IPS-18a (cell line): Measurements from ENCODE around the gene NDUFA3.

ENCODE experiments used
- H3K27ac ChIP-seq: one replicate; pipeline ENCODE4 v1.5.1; 2013; ENCODE audit warnings: low read length
- H3K27me3 ChIP-seq: one replicate; pipeline ENCODE4 v1.6.1; 2013; ENCODE audit warnings: mild to moderate bottlenecking, low read length; ENCODE audit not compliant: control insufficient read depth, insufficient read depth
- H3K36me3 ChIP-seq: one replicate; pipeline ENCODE4 v1.6.1; 2013; ENCODE audit warnings: low read depth, low read length; ENCODE audit not compliant: control insufficient read depth
- H3K4me1 ChIP-seq: one replicate; pipeline ENCODE4 v1.6.1; 2013; ENCODE audit warnings: low read depth, low read length; ENCODE audit not compliant: control insufficient read depth
- H3K4me3 ChIP-seq: one replicate; pipeline ENCODE4 v1.5.1; 2013; ENCODE audit warnings: low read length
- H3K9ac ChIP-seq: one replicate; pipeline ENCODE4 v1.6.1; 2013; ENCODE audit warnings: mild to moderate bottlenecking, low read length, moderate library complexity
- H3K9me3 ChIP-seq: one replicate; pipeline ENCODE4 v1.6.1; 2013; ENCODE audit warnings: low read depth, low read length; ENCODE audit not compliant: control insufficient read depth

NDUFA3 gene

GRCh38 chr19:54147676-54148075, 45.0 kb downstream of the NDUFA3 start:
- Histone ChIP-seq H3K27ac (no peak overlapping the region), H3K9me3 (no peaks in the 10 kb centered on the region), H3K36me3 (peaks cover 92% of the 10 kb centered on the region), H3K9ac (no peak overlapping the region), H3K4me1 (no peaks in the 10 kb centered on the region), H3K4me3 (no peak overlapping the region), H3K27me3 (no peaks in the 10 kb centered on the region)

- no peaks in the 10 kb centered on the region for H3K4me1 ChIP-seq
- H3K4me3 ChIP-seq, result no peak overlapping the region
- peaks cover 92% of the 10 kb centered on the region for H3K36me3 ChIP-seq
- H3K9ac ChIP-seq, result no peak overlapping the region
- no peaks in the 10 kb centered on the region for H3K9me3 ChIP-seq
- H3K27me3 ChIP-seq, result no peaks in the 10 kb centered on the region
- H3K27ac ChIP-seq, result no peak overlapping the region
These were observed 45.5 kb downstream of the NDUFA3 start for GRCh38 chr19:54148158-54148557.

GRCh38 chr19:54149021-54149812, 46.6 kb downstream of the NDUFA3 start:
- Histone ChIP-seq H3K27ac (no peak overlapping the region), H3K36me3 (peaks cover 92% of the 10 kb centered on the region), H3K4me3 (no peak overlapping the region), H3K9me3 (no peaks in the 10 kb centered on the region), H3K27me3 (no peaks in the 10 kb centered on the region), H3K4me1 (no peaks in the 10 kb centered on the region), H3K9ac (no peak overlapping the region)

- Histone ChIP-seq H3K27me3 (no peaks in the 10 kb centered on the region), H3K27ac (no peak overlapping the region), H3K9me3 (no peaks in the 10 kb centered on the region), H3K36me3 (peaks cover 88% of the 10 kb centered on the region), H3K4me3 (no peak overlapping the region), H3K4me1 (no peaks in the 10 kb centered on the region), H3K9ac (no peak overlapping the region)
These were observed 48.8 kb downstream of the NDUFA3 start for GRCh38 chr19:54151362-54152035.

- H3K36me3 ChIP-seq, result peaks cover 87% of the 10 kb centered on the region
- no peaks in the 10 kb centered on the region for H3K9me3 ChIP-seq
- H3K9ac ChIP-seq, result no peak overlapping the region
- no peaks in the 10 kb centered on the region for H3K27me3 ChIP-seq
- no peak overlapping the region for H3K27ac ChIP-seq
- no peak overlapping the region for H3K4me3 ChIP-seq
- H3K4me1 ChIP-seq, result no peaks in the 10 kb centered on the region
These were observed 49.6 kb downstream of the NDUFA3 start for GRCh38 chr19:54152267-54152666.

- Histone ChIP-seq H3K9ac (no peak overlapping the region), H3K9me3 (no peaks in the 10 kb centered on the region), H3K27ac (no peak overlapping the region), H3K4me1 (no peaks in the 10 kb centered on the region), H3K4me3 (no peak overlapping the region), H3K36me3 (peaks cover 80% of the 10 kb centered on the region), H3K27me3 (no peaks in the 10 kb centered on the region)
These were observed 50.3 kb downstream of the NDUFA3 start for GRCh38 chr19:54152878-54153524.

GRCh38 chr19:54153731-54154326, 51.2 kb downstream of the NDUFA3 start:
- Histone ChIP-seq H3K4me1 (peaks cover 3% of the 10 kb centered on the region), H3K4me3 (no peak overlapping the region), H3K27me3 (no peaks in the 10 kb centered on the region), H3K9me3 (no peaks in the 10 kb centered on the region), H3K27ac (no peak overlapping the region), H3K36me3 (peaks cover 76% of the 10 kb centered on the region), H3K9ac (no peak overlapping the region)

GRCh38 chr19:54154603-54155345, 52.1 kb downstream of the NDUFA3 start:
- Histone ChIP-seq H3K4me1 (peaks cover 3% of the 10 kb centered on the region), H3K27me3 (no peaks in the 10 kb centered on the region), H3K27ac (no peak overlapping the region), H3K4me3 (no peak overlapping the region), H3K9me3 (no peaks in the 10 kb centered on the region), H3K36me3 (peaks cover 67% of the 10 kb centered on the region), H3K9ac (no peak overlapping the region)

- Histone ChIP-seq H3K27me3 (no peaks in the 10 kb centered on the region), H3K4me3 (no peak overlapping the region), H3K27ac (no peak overlapping the region), H3K9ac (no peak overlapping the region), H3K36me3 (peaks cover 58% of the 10 kb centered on the region), H3K9me3 (no peaks in the 10 kb centered on the region), H3K4me1 (peaks cover 3% of the 10 kb centered on the region)
These were observed 53.0 kb downstream of the NDUFA3 start for GRCh38 chr19:54155694-54156093.

GRCh38 chr19:54156490-54156889, 53.8 kb downstream of the NDUFA3 start:
- Histone ChIP-seq H3K9ac (no peak overlapping the region), H3K27ac (no peak overlapping the region), H3K9me3 (no peaks in the 10 kb centered on the region), H3K4me1 (peaks cover 3% of the 10 kb centered on the region), H3K27me3 (no peaks in the 10 kb centered on the region), H3K4me3 (no peak overlapping the region), H3K36me3 (peaks cover 52% of the 10 kb centered on the region)

GRCh38 chr19:54156953-54157352, 54.3 kb downstream of the NDUFA3 start:
- H3K9ac ChIP-seq, result no peak overlapping the region
- no peak overlapping the region for H3K27ac ChIP-seq
- no peaks in the 10 kb centered on the region for H3K27me3 ChIP-seq
- no peaks in the 10 kb centered on the region for H3K9me3 ChIP-seq
- no peak overlapping the region for H3K4me3 ChIP-seq
- peaks cover 3% of the 10 kb centered on the region for H3K4me1 ChIP-seq
- peaks cover 47% of the 10 kb centered on the region for H3K36me3 ChIP-seq
